ENCODE results near the gene PARS2.

PARS2 gene

DNA sequence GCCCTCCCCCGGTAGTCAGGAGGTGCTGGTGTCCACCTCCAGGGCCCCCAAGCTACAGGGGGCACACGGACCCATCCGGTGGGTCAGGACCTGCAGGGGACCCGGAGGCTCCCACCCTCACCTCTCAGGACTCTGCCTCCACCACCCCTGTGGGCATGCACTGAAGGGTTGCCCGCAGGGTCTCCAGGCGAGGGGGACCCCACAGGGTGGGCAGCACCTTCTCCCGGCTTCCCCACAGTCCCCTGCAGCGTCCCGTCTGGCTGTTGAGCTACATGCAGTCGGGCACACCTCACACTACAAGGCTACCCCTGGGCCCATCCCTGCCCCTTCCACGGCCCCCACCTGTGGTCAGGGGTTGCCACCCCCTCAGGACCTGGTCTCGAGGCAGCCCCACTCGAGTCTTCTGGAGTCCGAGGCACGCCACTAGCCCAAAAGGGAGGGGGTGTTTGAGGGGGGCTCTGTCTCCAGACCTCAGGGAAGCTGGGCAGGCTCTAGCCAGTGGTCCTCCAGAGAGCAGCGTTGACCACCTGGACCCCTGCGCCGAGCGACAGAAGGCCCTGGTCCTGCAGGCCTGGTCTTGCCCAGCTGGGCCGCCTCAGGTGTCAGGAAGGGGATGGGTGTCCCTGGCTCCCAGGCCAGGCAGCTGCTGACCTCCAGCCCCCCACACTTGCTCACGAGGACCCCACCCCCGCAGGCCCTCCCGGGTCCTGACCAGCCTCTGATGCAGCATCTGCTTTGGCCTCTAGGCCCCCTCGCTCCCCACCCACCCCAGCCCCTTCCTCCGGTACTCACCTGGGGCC is 9.6 kb downstream of the PARS2 start:
- DNase-seq (ENCODE audit: insufficient read length, low spot score) (no peak), FAIRE-seq (no peak)
- TF ChIP-seq CTCF (IDR thresholded peaks at IDR 0.05; ENCODE audit: insufficient read depth, missing control alignments), result no peak

GRCh38 chr1:54754045-54754444 is 10.3 kb downstream of the PARS2 start:
- FAIRE-seq, result no peak
- TF ChIP-seq CTCF (IDR thresholded peaks at IDR 0.05; ENCODE audit: insufficient read depth, missing control alignments), result no peak
- no peak for DNase-seq (ENCODE audit: insufficient read length, low spot score)

DNA sequence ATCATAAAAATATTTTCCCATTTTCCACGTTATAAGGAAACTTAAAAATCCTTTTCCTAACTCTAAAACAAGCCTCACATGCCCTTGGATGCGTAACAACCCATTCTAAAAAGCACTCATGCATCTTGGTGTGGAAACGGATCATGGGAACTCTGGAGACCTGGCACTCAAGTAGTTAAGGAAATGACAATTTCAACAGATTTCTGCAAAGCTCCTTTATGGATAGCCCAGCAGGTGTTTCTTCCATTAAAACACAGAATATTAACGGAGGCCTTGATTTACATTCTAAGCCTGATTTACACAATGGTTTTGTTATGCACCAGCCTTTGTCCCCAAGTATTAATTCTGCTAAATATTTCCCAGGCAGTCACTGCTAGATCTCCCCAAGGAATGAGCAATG is 12.9 kb downstream of the PARS2 start:
- DNase-seq (ENCODE audit: insufficient read length, low spot score), result no peak
- FAIRE-seq, result no peak
- no peak for TF ChIP-seq CTCF (IDR thresholded peaks at IDR 0.05; ENCODE audit: insufficient read depth, missing control alignments)

GRCh38 chr1:54750596-54750995 is 13.7 kb downstream of the PARS2 start:
- no peak for TF ChIP-seq CTCF (IDR thresholded peaks at IDR 0.05; ENCODE audit: insufficient read depth, missing control alignments)
- DNase-seq (ENCODE audit: insufficient read length, low spot score) (no peak), FAIRE-seq (no peak)

DNA sequence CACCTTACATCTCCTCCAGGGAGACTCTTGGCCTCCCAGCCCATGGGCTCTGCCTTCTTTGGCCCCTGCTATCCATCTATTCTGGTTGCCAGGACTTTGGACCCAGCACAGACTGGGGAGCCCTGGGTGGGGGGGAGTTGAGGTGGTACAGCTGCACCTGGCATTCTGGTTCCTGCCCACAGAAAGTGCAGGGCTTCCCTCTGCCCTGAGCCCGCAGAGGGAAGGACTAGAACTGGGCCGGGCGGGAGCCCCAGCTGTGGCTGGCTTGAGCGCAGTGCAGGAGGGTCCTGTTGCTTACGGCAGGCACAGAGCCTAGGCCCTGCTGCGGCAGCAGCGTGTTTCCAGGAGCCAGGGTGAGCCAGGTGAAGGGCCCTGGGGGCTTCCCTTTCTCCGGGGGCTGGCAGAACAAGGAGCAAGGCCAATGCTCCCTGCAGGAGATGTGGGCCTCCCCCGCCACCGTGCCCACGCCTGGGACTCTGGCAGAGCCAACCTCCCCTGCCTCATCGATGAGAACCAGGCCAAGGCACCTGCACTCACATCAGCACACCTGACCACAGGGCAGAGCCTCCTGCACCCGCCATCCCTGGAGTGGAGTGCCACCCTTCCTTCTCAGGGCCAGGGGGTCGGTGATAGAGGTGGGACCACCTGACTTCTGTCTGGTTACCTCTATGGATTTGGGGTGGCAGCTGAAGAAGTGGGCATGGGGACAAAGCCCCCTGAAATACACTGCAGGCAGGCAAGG is 16.1 kb downstream of the PARS2 start:
- DNase-seq (ENCODE audit: insufficient read length, low spot score) (no peak), FAIRE-seq (no peak)
- no peak for TF ChIP-seq CTCF (IDR thresholded peaks at IDR 0.05; ENCODE audit: insufficient read depth, missing control alignments)

- FAIRE-seq, result no peak
These were observed 18.5 kb downstream of the PARS2 start for GRCh38 chr1:54745864-54746263.

More at GRCh38 chr1:54745864-54746263, 18.5 kb downstream of the PARS2 start:
- no peak for TF ChIP-seq CTCF (IDR thresholded peaks at IDR 0.05; ENCODE audit: insufficient read depth, missing control alignments)
- DNase-seq (ENCODE audit: insufficient read length, low spot score), result no peak
